HG03432 (cell line): Measurements from ENCODE around the gene KIAA0319L.

Source experiments
- ATAC-seq: cut with Tn5 transposase; IDR thresholded peaks from one replicate; pipeline ENCODE4 v1.9.1; 2021; ENCODE audit warnings: mild to moderate bottlenecking, moderate library complexity; ENCODE audit not compliant: unreplicated experiment

KIAA0319L gene

DNA sequence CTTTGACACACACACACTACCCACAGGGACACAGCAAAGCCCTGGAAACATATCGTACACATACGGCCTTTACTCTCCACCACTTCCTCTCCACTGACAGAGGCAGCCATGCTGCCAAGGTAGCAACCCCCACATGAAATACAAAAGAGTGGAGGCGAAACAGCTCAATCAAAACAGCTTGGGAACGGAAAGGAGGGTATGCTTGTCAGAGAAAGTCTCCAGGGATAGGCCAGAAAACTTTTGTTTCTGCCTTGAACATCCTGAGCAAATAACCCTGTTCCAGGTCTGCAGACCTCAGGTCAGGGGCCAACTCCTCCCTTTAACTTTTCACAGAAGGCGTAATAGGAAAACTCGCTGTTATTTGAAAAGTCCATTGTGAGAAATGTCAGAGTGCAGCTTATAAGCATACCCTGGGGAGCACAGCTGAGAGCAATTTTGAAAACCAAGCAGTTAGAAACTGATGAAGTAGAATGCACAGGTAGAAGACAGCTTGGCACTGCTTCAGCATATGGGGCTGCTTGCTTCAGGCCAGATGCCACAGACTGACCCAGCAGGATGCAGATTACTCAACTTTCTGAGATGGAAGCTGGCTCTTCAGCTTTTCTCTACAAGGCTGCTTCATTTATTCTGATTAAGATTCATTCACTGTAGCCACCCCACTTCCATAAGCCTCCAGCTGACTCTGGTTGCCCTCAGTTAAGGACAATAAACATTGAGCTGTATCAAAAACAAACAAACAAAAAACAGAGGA is 18.0 kb downstream of the KIAA0319L start:
- ATAC-seq, result peak; percentile 45

DNA sequence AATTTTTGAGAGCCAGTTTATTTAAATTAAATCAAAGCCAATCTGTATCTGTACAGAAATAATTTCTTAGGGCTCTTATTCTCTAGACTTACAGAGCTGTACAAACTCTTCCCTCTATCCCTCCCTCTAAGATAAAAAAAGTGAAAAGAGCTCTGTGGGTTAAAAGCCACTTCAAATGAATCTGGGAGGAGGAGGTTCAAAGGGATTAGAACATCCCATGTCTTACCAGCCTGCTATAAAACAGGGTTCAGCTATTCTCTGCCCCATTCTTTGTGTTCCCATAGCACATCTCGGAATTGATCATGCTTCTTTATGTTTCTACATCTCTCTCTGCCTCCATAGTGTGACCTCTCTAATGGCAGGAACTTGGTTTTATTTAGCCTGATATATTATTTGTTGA is 19.4 kb downstream of the KIAA0319L start:
- no peak for ATAC-seq

DNA sequence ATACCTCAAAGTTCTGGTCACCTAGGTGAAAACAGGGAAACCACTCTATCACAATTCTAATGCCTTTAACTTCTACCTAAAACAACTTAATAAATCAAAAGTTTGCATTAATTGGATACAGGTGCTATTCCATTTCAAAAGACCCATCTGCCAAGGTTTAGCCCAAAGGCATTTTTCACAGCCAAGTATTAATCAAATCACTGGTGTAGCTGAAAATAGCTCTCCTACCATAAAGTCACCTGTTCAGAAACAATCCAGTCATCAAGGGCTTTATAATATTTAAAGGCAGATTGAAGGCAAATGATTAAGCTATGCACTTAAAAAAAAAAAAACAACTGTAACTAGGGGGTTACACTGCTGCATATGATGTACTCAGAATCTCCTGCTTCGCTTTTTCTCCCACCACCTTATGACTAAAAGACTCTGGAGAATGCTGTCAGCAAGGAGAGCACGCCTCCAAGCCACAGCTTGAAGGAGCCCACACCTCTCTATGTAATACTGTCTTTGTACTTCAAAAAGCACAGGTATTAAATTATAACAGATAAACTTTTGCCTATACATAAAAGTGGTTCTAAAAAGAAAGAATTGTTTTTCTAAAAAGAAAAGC is 20.5 kb downstream of the KIAA0319L start:
- ATAC-seq, result no peak

DNA sequence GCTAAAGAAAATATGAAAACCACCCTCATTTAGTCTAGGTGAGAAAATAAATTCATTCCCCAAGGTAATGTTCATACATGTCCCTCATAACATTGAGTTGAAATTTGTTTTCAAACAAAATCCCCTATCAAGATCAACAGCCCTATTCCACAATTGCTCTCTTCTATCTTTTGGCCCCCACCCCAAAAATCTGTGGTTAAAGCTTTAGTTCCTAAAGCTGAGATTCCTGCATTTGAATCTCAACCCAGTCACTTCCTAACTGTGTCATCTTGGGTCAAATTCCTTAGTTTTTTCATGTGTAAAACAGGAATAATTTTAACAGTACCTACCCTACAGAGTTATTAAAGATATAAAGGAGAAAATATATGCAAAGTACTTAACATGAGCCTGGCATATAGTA is 22.0 kb downstream of the KIAA0319L start:
- ATAC-seq, result no peak

DNA sequence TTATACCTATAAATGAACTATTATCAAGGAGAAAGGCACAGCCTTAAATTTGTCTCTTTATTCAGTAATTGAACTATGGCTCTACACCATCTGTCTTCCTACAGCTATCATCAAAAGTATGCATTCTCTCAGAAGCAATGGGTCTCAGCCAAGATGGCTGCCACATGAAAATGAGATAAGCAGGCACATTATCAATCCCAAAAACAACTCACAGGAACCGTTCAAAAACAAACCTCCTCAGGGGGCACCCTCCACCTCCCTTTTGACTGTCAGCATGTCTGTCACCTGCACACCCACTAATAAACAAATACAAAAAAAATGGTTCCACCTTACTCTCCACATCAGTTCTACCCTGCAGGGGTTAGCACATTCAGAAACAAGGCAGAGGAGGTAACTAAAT is 23.6 kb downstream of the KIAA0319L start:
- ATAC-seq, result no peak

DNA sequence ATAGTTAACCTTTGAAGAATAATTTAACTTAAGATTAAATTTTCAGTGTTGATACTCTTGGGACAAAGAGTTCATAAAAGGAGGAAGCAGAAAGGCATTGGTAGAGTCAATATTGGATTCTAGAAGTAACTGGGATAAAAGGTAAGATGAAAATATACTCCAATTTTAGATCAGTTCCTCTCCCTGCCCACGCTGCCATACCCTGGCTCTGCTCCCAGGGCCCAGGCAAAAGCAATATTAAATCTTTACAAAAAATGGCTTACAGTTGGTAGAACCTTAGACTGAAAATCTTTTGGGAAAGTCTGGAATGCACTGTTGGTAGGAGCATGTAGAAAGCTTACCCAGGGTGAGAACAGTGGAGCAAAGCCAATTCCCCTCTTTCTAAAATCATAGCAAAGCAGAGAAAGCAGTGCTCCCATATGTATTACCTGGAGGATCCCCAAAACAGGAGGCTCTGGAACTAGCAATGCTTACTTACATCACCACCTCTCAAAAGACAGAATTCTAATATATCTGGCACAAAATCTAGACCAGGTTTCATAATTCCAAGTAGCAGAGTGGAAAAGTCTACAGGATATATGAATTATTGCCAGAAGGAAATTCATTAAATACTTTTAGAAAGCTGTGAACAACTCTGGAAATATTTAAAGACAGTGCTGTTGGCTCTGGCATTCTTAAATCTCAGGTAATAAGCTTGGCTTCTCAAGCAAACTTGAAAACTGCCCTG is 24.5 kb downstream of the KIAA0319L start:
- ATAC-seq, result no peak

DNA sequence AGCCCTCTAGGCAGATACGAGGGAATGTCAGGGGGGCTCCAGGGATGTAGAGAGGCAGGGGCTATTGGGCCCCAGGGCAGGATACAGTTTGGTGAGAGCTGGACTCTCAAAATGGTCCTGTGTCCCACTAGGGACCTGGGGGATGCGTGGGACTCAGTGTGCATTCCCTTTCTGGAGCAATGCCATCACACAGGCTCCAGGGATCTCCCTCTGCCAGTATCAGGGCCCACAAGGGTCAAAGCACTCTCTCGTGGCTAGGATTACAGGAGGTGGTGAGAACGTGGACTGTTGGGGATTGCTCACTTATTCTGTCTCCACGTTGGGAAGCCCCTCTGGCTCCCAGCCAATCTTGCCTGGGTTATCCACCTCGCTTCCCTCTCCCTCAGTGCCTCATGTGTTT is 25.8 kb downstream of the KIAA0319L start:
- no peak for ATAC-seq

DNA sequence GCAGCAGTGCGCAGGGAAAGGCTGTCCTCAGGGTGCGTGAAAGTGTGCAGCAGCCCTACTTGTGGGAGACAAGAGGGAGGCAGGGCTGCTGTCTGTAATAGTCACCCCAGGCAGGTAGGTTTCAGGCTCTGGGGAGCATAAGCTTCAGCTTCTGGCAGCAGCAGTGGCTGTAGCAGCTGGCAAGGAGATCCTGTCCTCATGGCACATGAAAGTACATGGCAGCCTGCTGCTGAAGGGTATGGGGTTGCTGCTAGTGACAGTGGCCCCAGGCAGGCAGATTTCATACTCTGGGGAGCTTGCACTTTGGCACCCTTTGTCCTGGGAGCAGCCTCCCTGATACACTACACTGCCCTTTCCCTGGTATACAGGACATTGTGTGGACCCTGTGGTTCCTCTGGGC is 26.3 kb downstream of the KIAA0319L start:
- ATAC-seq, result no peak

DNA sequence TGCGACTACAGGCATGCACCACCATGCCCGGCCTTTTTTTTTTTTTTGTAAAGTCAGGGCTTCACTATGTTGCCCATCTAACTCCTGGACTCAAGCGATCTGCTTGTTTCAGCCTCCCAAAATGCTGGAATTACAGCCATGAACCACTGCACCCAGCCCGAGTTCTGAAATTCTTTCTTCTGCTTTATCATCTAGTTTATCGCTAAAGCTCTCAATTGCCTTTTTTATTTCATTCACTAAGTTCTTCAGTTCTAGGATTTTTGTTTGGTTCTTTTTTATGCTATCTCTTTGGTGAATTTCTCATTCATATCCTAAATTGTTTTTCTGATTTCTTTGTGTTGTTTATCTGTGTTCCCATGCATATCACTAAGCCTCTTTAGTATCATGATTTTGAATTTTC is 27.0 kb downstream of the KIAA0319L start:
- no peak for ATAC-seq

DNA sequence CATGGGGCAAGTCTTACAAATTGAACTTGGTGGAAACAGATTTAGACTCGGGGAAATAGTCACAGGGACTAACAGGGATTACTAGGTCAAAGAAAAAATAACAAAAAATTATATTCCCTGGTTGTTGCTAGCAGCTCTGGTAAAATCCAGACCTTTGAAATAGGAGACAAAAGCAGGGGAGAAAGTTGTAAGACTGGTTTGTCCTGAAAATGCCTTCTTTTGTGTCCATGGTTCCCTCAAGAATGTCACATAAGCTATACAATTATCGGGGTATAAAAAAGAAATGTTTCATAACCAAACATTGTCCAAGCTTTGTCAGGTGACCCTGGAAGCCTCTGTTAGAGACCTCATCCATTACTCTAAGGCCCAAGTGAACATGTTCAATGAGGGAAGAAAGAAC is 33.1 kb downstream of the KIAA0319L start:
- no peak for ATAC-seq

DNA sequence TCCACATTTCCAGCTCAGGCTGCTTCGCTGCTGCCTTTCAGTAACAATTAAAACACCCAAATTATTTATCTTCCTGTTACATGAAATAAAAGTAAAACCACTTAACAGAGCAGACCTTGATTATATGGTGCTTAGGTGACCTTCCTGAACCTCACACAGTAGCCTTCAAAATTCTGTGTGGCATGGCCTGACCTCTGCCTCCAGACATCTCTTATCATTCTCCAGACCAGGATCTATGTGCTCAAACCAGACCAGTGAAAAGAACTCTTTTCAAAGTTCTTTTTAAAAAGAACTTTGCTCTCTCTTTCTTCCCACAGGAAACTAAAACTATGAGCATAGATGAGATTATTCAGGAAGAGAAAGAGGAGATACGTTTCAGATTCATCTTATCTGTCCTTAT is 37.8 kb downstream of the KIAA0319L start:
- no peak for ATAC-seq

DNA sequence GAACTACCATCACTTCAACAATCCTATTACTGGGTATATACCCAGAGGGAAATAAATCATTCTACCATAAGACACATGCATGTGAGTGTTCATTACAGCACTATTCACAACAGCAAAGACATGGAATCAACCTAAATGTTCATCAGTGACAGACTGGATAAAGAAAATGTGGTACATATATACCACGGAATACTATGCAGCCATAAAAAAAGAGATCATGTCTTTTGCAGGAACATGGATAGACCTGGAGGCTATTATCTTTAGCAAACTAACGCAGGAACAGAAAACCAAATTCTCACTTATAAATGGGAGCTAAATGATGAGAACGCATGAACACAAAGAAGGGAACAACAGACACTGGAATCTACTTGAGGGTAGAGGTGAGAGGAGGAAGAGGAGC is 39.0 kb downstream of the KIAA0319L start:
- ATAC-seq, result no peak

DNA sequence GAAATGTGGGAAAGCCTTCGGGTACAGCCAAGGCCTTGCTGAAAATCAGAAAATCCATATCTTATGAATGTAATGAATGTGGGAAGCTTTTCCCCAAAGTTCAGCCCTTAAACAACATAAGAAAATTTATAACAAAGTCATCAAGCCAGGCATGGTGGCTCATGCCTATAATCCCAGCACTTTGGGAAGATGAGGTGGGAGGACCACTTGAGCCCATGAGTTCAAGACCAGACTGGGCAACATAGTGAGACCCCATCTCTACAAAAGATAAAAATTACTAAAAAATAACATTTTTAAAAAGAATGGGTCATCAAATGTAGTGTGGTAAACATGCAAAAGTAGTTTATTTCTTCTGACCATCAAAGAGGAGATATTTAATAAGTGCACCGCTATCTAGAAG is 45.9 kb downstream of the KIAA0319L start:
- ATAC-seq, result no peak

DNA sequence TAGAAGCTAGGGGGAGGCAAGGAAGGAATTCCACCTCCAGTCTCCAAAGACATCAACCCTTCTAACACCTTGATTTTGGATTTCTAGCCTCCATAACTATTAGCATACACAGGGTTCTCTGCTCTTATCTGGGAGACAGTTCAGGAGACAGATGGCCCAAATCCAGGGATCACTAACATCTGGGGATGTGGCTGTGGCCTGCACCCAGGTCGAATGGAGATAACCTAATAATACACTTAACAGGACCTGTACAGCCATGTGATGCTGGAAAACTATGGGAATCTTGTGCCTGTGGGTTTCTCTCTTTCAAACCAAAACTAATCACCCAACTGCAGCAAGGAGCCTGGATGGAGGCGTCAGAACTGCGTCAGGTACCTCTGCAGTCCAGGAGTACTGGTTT is 47.6 kb downstream of the KIAA0319L start:
- ATAC-seq, result no peak

DNA sequence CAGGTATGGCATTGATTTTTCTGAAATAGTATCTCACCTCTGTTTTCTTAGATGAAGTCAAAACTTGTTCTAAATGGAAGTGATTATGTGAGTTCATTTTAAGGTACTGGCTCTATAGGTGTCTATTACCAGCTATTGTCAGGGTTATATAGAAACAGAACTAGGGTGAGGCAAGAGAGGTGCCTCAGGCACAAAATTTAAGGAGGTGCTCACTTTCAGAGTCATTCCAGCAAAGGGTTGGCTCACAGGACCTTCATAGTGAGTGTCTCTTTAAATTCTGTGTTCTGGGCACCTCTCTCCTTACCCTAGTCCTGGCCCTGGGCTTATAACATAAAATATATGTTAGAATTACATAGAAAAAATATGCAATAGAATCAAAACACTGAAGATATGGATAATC is 49.3 kb downstream of the KIAA0319L start:
- no peak for ATAC-seq

DNA sequence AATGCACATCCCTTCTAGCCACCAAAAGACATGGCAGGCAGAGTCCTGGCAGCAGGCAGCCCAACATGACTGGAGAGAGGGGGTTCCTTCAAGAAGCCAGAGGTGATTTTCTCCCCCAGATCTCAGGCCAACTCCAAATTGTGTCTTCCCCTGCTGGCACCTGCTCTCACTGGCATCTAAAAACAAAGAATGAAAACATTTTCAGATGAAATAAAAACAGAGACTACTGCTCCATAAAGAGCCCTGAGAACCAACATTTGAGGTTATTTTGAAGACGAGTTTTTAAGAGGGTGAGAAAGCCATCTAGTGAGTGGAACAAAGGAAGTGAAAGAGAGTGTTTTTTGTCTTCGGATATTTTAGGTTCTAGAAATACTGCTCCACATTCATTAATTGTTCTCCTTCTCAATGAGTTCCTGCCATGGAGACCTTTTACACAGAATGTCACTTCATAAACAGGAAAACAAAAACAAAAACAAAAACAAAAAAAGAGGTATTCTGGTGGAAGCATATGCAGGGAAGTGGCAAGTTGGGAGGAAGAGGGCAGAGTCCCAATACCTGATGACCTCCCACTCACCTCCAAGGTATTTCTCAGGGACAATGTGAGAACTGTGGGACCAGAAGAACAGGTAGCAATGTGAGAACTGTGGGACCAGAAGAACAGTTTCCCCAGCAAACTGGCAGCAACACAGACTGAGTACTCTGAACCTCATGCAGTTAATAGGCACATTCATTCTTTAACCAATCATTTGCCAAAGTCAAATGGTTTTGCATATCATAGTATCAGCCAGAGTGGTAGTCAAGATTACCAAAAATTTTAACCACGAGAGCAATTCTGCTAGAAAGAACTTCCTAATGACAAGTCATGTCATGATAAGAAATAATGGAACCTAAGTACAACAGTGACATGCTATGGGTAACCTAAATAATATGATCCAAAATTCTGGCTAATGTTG is 50.0 kb downstream of the KIAA0319L start:
- peak; percentile 42 for ATAC-seq

DNA sequence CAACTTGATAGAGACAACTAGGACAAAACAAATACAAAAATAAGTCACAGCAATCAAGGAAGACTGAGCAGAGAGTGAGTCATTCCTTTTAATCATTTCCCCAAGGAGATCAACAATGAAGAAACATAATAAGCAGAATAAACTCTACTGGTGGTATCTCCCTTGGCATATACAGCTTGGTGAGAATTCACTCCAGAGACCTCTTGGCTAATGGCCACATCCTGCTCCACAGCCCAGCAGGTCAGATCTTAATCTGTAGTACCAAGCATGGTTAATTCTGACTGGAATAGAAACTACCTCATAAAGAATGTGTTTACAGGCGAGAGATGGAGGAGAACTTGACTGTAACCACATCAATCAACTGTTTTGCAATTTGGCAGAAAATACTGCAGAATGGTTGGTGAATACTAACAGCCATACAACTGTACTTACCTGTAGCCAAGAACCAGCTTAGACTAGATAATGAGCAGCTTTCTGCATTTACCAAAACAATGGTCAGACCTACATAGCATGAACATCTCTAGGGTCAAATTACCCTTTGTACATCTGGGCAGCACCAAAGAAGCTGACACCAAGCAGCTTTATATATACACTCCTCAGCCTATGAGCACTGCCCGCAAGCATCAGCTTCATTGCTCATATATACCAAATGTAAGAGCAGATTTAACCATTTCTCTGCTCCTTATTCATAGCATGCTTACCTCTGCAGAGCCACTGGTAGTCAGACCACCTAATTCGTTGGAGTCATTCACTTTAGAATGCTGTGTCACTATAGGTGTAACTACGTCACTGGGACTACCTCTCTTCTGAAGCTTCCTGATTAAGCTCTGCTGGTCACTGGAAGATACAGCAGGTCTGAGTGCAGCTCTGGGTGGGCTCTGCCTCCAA is 51.0 kb downstream of the KIAA0319L start:
- ATAC-seq, result peak; percentile 74

DNA sequence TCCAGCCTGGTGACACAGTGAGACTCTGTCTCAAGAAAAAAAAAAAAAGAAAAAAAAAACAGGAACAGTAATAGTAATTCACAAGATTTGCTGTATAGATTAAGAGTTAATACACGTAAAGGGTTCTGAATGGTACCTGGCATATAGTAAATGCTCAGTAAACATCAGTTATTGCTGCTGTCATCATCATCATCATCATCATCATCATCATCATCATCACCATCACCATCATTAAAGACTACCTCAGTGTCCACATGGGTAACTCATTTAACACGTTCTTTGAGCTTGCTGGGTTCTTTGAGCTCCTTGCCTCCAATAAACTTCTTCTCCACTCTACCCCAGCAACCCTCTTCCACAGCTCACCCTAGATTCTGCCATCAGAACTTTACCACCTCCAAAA is 55.0 kb downstream of the KIAA0319L start:
- ATAC-seq, result no peak

DNA sequence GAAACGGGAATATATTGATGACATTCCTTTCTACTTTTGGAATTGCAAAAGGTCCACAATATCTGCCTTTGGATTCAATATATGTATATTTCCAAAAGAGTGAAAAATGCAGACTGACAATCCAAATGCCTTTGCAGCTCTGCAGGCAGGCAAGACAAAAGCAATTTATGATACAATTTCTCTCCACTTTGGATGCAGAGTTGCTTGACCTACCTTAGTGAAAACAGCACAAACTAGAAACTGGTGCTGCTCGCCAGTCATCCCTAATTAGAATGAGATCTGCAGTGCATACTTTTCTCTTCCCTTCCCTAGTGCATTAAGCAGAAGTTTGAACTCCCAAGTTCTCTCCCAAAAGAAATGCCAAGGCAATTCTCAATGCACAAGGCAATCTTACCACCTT is 56.8 kb downstream of the KIAA0319L start:
- no peak for ATAC-seq

DNA sequence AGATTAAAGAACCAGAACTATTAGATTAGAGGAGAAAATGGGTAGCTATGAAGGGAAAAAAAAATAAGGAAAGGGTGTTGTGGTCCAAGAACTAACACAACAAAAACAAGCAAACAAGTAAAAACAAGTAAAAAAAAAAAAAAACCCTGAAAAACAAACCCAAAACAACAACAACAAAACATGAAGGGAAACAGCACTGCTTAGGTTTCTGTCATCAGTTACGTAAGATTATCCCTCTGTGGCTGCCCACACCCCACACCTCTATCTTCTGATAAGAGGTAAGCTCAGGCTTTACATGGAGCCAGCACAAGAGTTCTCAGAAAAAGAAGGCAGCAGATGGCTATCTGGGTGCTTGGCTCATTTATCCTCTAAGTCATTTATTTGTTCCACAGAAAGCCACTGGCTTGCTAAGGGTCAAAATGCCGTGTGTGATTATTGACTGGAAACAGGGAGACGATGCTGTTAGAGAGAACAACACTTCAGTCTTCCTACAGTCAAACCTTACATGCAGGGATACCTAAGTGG is 57.5 kb downstream of the KIAA0319L start:
- ATAC-seq, result no peak
